Measurements from ENCODE around the gene STAM.

DNA sequence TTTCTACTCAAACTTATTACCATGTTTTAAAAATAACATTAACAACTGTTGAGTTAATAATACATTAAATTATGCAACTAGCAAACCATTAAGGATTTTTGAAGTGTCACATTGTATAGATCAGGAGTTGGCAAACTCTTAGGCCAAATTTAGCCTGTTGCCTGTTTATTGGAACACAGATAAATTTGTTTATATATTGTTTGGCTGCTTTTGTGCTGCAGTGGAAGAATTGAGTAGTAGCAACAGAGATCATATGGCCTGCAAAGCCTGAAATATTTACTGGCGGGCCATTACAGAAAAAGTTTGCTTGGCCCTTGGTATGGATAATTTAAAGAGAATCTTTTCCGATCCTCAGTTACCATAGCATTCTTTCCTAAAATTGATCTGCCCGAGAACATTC lies 57.4 kb downstream of the STAM start:
- TF ChIP-seq POLR2A (IDR thresholded peaks at IDR 0.05; ENCODE audit: low read length) (no peak), GATA1 (IDR thresholded peaks at IDR 0.05; ENCODE audit: low read depth, low read length) (no peak)
